ENCODE data around the gene DPP10. TPM values are rescaled to one million over a fixed set of nuclear protein-coding genes. Genes with fewer than 3 reads are reported as not detected.
A peak's percentile ranks its signal among the peaks of the same experiment; 100 is the strongest.

Gene DPP10
- total RNA-seq, 2 experiments from 2014 or later, result not detected

DNA sequence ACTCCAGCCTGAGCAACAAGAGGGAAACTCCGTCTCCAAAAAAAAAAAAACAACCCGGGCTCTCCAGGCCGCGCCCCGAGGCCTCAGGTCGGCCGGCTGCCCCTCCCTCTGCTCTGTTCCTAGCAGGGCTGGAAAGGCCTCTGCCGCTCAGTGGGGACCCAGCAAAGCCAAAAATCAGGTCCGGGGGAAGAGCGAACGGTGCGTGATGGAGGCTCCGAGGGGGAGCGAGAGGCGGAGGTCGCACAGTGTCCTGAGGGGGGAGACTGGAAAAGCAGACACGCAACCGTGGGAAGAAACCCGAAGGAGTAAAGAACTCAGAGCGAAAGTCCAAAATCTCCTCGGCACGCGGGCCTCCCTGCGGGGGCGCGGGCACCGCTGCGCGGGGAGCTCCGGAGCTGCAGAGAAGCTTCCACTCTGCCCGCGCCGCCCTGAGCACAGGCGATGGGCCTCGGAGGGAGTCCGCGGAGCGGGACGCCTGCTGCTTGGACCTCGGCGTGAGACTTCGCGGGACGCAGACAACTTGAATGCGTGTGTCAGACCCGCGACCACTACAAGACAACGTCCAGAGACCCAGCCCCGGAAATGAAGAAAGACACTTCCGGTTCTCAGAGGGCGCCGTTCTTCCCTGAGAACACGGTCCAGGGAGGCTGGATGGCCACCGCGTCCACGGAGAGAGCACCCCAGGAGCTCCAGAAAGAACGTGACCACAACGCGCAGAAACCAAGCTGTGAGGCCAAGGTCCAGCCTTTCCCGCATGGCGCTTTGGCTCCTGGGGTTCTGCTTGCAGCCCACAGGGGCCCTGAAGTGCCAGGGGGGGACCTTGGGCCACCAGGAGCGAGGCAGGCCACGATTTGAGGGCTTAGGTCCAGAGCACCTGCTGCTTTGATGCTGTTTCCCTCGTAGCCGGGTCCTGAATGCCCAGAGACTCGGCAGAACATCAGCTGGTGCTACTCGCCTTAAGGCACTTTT lies 219.8 kb downstream of the DPP10 start:
- H3K4me1 Mint-ChIP-seq, result no peaks in the 10 kb centered on the region
- ATAC-seq (ENCODE audit: low read depth) (no peak), DNase-seq (peak; percentile 30)
- H3K27ac Mint-ChIP-seq, result no peak overlapping the region
- H3K36me3 Mint-ChIP-seq, result no peaks in the 10 kb centered on the region
- H3K9me3 Mint-ChIP-seq, result no peaks in the 10 kb centered on the region
- H3K27me3 Mint-ChIP-seq, result peaks cover 9% of the 10 kb centered on the region
- H3K4me3 Mint-ChIP-seq, result peak overlapping the region; percentile 77
- POLR2A ChIA-PET, result no interaction called here

DNA sequence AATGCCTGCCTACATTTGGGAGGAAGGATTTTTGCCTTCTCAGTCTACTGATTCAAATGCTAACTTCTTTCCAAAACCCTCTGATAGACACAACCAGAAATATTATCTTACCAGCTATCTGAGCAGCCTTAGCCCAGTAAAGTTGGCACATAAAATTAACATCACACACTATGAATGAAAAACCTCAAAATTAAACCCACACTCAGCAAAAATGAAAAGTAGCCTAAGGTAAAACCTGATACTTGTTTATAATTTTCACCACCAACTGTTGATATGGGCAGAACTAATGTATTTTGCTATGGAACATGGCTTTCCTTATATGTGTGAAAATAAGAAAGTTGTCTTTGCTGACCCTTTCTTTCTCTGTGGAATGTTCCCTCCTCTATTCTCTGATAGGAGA lies 226.0 kb downstream of the DPP10 start:
- POLR2A ChIA-PET, result no interaction called here
- Mint-ChIP-seq H3K4me1 (no peaks in the 10 kb centered on the region), H3K9me3 (no peaks in the 10 kb centered on the region), H3K27ac (no peak overlapping the region), H3K27me3 (no peaks in the 10 kb centered on the region), H3K4me3 (no peak overlapping the region), H3K36me3 (no peaks in the 10 kb centered on the region)
- DNase-seq (no peak), ATAC-seq (ENCODE audit: low read depth) (no peak)

DNA sequence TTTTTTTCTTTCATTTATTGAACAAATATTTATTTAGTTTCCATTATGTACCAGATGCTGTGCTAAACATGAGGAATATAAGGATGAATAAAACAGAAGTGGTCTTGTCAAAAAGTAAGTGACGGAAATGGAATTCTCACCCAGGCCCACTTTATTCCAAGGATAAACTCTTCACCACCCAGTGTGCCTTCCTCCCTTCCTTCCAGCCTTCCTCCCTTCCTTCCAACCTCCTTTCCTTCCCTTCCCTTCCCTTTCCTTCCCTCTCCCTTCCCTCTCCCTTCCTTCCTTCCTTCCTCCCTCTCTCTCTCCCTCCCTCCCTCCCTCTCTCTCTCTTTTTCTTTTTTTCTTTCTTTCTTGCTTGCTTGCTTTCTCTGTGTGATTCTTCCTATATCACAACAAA lies 240.8 kb downstream of the DPP10 start:
- H3K27ac Mint-ChIP-seq, result no peak overlapping the region
- ATAC-seq (ENCODE audit: low read depth) (no peak), DNase-seq (no peak)
- POLR2A ChIA-PET, result no interaction called here
- no peaks in the 10 kb centered on the region for H3K4me1 Mint-ChIP-seq
- no peaks in the 10 kb centered on the region for H3K9me3 Mint-ChIP-seq
- H3K27me3 Mint-ChIP-seq, result no peaks in the 10 kb centered on the region
- no peak overlapping the region for H3K4me3 Mint-ChIP-seq
- no peaks in the 10 kb centered on the region for H3K36me3 Mint-ChIP-seq

DNA sequence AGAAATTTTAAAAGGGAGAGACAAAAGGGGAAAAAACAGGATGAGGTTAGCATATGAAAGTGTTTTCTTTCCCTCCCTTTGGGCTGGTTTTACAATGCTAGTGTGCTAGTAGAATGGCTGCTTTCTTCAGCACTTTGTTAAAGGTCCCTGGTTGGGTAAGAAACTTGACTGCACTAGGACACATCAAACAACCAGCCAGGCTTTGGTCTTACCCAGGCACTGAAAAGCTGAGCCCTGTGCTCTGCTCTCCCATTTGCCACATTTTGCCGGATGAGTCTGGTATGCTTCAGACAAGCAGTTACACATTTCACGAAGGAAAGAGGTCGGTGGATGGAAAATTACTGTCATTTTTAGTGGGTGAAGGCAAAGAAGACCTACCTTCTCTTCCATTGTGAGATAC lies 242.0 kb downstream of the DPP10 start:
- H3K4me3 Mint-ChIP-seq, result no peak overlapping the region
- POLR2A ChIA-PET, result no interaction called here
- ATAC-seq (ENCODE audit: low read depth) (no peak), DNase-seq (no peak)
- no peak overlapping the region for H3K27ac Mint-ChIP-seq
- H3K27me3 Mint-ChIP-seq, result no peaks in the 10 kb centered on the region
- H3K36me3 Mint-ChIP-seq, result no peaks in the 10 kb centered on the region
- no peaks in the 10 kb centered on the region for H3K4me1 Mint-ChIP-seq
- no peaks in the 10 kb centered on the region for H3K9me3 Mint-ChIP-seq

DNA sequence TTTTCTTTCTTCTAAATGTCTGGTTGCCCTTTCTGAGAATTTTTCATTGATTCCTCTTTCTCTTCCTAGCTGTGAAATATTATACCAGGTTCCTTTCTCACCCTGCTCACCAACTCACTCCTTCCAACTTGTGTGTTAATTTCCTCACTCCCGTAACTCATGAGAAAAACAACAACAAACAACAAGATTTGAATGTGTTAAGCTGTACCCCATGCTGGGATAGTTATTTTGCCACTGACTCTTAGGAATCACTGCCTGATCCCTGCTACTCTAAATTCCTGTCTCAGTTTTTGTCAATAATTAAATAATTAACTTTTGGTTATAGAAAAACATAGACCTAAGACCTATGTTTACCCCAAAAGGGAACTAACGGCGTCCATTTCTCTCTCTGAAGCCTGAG lies 242.7 kb downstream of the DPP10 start:
- DNase-seq, result no peak
- Mint-ChIP-seq H3K9me3 (no peaks in the 10 kb centered on the region), H3K36me3 (no peaks in the 10 kb centered on the region), H3K4me1 (no peaks in the 10 kb centered on the region), H3K27me3 (no peaks in the 10 kb centered on the region), H3K27ac (no peak overlapping the region), H3K4me3 (no peak overlapping the region)
- no peak for ATAC-seq (ENCODE audit: low read depth)
- POLR2A ChIA-PET, result no interaction called here

DNA sequence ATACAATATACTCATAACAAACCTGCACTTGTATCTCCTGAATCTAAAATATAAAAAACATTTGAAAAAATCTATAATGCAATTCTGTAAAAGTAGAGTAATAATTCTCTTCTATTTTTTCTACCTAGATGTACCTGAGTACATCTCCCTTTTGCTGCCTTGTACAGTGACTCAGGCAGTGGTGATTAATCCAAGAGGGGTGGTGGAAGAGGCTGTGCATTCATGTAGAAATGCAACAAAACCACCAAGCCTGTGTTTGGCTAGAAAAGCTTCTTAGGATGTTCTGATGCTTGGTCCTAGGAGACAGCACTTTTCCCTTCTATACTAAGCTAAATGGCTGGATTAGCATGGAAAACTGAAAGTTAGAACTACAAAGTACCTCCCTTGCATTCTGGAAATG lies 245.8 kb downstream of the DPP10 start:
- DNase-seq (no peak), ATAC-seq (ENCODE audit: low read depth) (no peak)
- Mint-ChIP-seq H3K27me3 (no peaks in the 10 kb centered on the region), H3K9me3 (no peaks in the 10 kb centered on the region), H3K4me3 (no peak overlapping the region), H3K4me1 (no peaks in the 10 kb centered on the region), H3K36me3 (no peaks in the 10 kb centered on the region), H3K27ac (no peak overlapping the region)
- POLR2A ChIA-PET, result no interaction called here

- Mint-ChIP-seq H3K27ac (no peak overlapping the region), H3K4me3 (no peak overlapping the region), H3K4me1 (no peaks in the 10 kb centered on the region), H3K36me3 (no peaks in the 10 kb centered on the region), H3K27me3 (no peaks in the 10 kb centered on the region), H3K9me3 (peaks cover 2% of the 10 kb centered on the region)
- POLR2A ChIA-PET, result no interaction called here
- no peak for DNase-seq
- no peak for ATAC-seq (ENCODE audit: low read depth)
These were observed 256.1 kb downstream of the DPP10 start for GRCh38 chr2:114698520-114698919.

DNA sequence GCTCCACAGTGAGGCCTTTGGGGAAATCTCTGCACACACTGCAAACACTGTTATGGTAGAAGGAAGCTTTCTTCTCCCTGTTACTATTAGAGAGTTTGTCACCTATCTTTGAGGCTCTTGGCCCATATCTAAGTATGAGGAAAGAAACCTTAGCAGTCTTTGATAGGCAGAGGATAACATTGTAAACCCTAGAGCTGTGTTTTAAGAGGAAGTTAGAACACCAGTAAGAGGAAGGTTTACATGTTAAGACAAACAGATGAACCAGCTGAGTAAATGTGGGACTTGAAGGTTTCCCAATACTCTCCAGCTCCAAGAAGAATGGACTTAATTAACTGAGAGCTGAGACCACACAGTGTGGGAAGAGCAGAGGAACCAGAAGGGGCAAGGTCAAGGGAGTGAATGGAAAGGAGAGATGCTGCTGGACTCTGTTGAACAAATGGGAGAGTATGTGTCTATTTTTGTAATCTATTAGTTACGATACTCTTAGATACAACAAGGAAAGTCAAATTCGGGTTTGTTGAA lies 257.0 kb downstream of the DPP10 start:
- no peaks in the 10 kb centered on the region for H3K36me3 Mint-ChIP-seq
- H3K27me3 Mint-ChIP-seq, result no peaks in the 10 kb centered on the region
- no peak overlapping the region for H3K27ac Mint-ChIP-seq

GRCh38 chr2:114700440-114700839 lies 258.0 kb downstream of the DPP10 start:
- ATAC-seq (ENCODE audit: low read depth) (no peak), DNase-seq (no peak)
- Mint-ChIP-seq H3K4me3 (no peak overlapping the region), H3K4me1 (no peaks in the 10 kb centered on the region), H3K36me3 (no peaks in the 10 kb centered on the region), H3K27ac (no peak overlapping the region), H3K27me3 (no peaks in the 10 kb centered on the region), H3K9me3 (peaks cover 4% of the 10 kb centered on the region)
- POLR2A ChIA-PET, result no interaction called here

More for the DNA sequence above, 257.0 kb downstream of the DPP10 start:
- Mint-ChIP-seq H3K4me1 (no peaks in the 10 kb centered on the region), H3K4me3 (no peak overlapping the region), H3K9me3 (peaks cover 3% of the 10 kb centered on the region)
- ATAC-seq (ENCODE audit: low read depth) (no peak), DNase-seq (no peak)
- POLR2A ChIA-PET, result no interaction called here

DNA sequence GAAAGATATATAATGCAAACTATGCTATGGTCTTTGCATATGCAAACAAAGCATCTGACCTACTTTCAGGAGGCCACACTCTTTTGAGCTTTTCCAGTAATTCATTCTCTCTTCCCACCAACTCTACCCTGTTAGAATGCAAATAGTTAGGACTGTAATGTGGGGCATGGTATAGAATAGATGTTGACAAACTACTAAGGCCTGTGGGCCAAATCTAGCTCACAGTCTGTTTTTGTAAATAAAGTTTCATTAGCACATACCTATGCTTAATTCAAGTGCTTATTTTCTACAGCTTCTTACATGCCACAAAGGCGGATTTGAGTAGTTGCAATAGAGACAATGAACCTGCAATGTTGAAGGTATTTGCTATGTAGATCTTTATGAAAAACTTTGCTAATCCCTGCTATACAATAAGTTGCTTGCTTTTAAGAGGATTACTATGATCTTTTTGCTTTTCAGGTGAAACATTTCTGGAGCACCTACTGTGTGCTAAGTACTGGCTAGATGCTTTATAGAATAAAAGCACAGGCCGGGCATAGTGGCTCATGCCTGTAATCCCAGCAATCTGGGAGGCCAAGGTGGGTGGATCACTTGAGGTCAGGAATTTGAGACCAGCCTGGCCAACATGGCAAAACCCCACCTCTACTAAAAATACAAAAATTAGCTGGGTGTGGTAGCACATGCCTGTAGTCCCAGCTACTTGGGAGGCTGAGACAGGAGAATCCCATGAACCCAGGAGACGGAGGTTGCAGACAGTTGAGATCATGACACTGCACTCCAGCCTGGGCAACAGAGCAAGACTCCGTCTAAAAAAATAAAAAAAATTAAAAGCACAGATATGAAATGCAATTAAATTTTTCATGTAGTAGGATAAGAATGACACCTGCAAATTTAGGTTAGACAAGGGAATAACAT lies 267.8 kb downstream of the DPP10 start:
- no peak for ATAC-seq (ENCODE audit: low read depth)
- POLR2A ChIA-PET, result no interaction called here
- DNase-seq, result no peak
- H3K27ac Mint-ChIP-seq, result no peak overlapping the region
- H3K4me3 Mint-ChIP-seq, result no peak overlapping the region
- H3K9me3 Mint-ChIP-seq, result peaks cover 2% of the 10 kb centered on the region
- no peaks in the 10 kb centered on the region for H3K4me1 Mint-ChIP-seq
- H3K27me3 Mint-ChIP-seq, result no peaks in the 10 kb centered on the region
- no peaks in the 10 kb centered on the region for H3K36me3 Mint-ChIP-seq

DNA sequence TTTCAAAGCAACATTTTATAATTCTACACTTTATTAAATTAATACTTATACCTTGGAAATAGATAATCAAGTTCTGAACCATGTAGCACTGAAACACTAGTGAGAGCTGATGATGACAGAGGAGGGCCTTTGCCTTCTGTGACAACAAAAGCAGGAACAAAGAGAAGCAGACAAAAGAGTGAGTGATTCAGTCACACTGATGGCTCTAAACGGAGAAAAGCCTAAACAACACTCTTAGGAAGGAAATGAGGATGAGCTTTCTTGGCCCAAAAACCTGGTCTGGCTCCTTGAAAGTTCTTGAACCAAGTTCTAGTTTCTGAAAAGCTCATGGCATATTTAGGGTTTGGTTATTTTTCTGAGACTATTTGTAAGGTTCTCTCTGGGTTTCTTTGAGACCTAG lies 271.9 kb downstream of the DPP10 start:
- POLR2A ChIA-PET, result no interaction called here
- no peak for DNase-seq
- H3K27ac Mint-ChIP-seq, result no peak overlapping the region
- H3K9me3 Mint-ChIP-seq, result peaks cover 2% of the 10 kb centered on the region
- no peaks in the 10 kb centered on the region for H3K36me3 Mint-ChIP-seq
- H3K4me1 Mint-ChIP-seq, result no peaks in the 10 kb centered on the region
- H3K27me3 Mint-ChIP-seq, result no peaks in the 10 kb centered on the region
- no peak for ATAC-seq (ENCODE audit: low read depth)
- H3K4me3 Mint-ChIP-seq, result no peak overlapping the region

- Mint-ChIP-seq H3K27me3 (no peaks in the 10 kb centered on the region), H3K27ac (no peak overlapping the region), H3K4me3 (no peak overlapping the region), H3K4me1 (no peaks in the 10 kb centered on the region), H3K9me3 (peaks cover 2% of the 10 kb centered on the region), H3K36me3 (no peaks in the 10 kb centered on the region)
- DNase-seq (no peak), ATAC-seq (ENCODE audit: low read depth) (no peak)
- POLR2A ChIA-PET, result no interaction called here
These were observed 274.6 kb downstream of the DPP10 start for GRCh38 chr2:114717049-114717448.

DNA sequence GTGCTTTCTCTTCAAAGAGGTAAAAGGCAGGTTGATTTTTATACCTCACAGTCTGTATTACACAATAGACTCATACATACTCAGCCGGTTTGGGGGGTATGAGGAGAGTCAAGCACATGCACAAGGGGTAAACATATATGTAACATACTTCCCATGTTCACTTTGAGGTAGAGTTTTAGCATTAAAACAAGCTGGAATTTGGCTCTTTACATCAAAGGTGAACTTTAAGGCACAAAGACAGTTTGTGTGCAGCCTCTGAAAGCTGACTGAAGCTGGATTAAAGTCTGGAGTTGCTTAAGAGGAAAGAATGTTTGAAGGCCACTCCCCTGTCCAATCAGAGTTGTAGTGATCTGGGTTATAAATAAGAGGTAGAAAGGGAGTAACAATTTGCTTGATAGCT lies 282.0 kb downstream of the DPP10 start:
- Mint-ChIP-seq H3K27me3 (peaks cover 2% of the 10 kb centered on the region), H3K9me3 (peaks cover 2% of the 10 kb centered on the region), H3K4me3 (no peak overlapping the region), H3K4me1 (no peaks in the 10 kb centered on the region), H3K36me3 (no peaks in the 10 kb centered on the region), H3K27ac (no peak overlapping the region)
- DNase-seq, result no peak
- POLR2A ChIA-PET, result no interaction called here
- ATAC-seq (ENCODE audit: low read depth), result no peak

Data from activated naive CD8-positive, alpha-beta T cell treated with anti-CD3 and anti-CD28 coated beads, Interleukin-2, amount 10 ng/mL, durations not matched to agents 7 days and 5 days (primary cell).